OCI-LY1 (cell line): ENCODE results near the gene PRXL2A.

Source experiments
- EZH2 ChIP-seq: fragments of 200-600 bp; sonication (generic), shearing (Covaris generic); IDR thresholded peaks from 2 replicates; pipeline ENCODE4 v1.8.0; 2017; ENCODE audit warnings: borderline replicate concordance, mixed run types, mild to moderate bottlenecking, antibody characterized with exemption, low read length, moderate library complexity, mixed read lengths
- TF ChIP-seq, protein P1 (sequence below): fragments of 200-600 bp; sonication (generic), shearing (Covaris generic); IDR thresholded peaks from 2 replicates; pipeline ENCODE4 v1.5.1; 2017; ENCODE audit warnings: mild to moderate bottlenecking, antibody characterized with exemption, low read length, moderate library complexity, mixed read lengths

DNA sequence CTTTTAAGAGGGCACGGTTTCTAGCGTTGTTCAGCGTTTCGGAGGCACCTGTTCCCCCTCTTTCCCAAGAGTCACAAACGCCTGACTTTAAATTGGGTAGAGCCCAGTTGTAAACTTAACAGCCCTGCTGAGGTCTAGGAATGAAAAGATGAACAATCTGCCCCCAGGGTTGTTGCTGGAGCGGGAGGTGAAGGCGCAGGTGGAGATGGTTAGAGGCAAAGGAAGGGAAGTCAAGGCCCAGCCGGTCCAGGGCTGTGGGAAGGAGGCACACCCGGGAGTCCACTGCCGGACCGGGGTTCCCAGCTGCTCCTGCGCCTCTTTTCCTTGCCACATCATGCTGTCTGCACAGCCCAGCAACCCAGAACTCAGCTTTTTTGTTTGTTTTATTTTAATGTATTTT, 770 bp downstream of the PRXL2A start:
- TF ChIP-seq EZH2: no peak
- TF ChIP-seq, protein P1, sequence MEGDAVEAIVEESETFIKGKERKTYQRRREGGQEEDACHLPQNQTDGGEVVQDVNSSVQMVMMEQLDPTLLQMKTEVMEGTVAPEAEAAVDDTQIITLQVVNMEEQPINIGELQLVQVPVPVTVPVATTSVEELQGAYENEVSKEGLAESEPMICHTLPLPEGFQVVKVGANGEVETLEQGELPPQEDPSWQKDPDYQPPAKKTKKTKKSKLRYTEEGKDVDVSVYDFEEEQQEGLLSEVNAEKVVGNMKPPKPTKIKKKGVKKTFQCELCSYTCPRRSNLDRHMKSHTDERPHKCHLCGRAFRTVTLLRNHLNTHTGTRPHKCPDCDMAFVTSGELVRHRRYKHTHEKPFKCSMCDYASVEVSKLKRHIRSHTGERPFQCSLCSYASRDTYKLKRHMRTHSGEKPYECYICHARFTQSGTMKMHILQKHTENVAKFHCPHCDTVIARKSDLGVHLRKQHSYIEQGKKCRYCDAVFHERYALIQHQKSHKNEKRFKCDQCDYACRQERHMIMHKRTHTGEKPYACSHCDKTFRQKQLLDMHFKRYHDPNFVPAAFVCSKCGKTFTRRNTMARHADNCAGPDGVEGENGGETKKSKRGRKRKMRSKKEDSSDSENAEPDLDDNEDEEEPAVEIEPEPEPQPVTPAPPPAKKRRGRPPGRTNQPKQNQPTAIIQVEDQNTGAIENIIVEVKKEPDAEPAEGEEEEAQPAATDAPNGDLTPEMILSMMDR: no peak
